K562 (cell line): ENCODE measurements around the gene ENC1. TPM values are rescaled to one million over a fixed set of nuclear protein-coding genes. Genes with fewer than 3 reads are reported as not detected.

Experiments used
- ATAC-seq: fragments of 200-7000 bp; cut with Tn5 transposase; 3 replicates; pipeline ENCODE4 v1.9.1; 2020; ENCODE audit warnings: moderate library complexity
- BruUV-seq: library from RNA; stranded (reverse); fragments of 400-500 nt; replicated peaks from 2 replicates; lab custom pipeline; 2021; lab: Mats Ljungman, UMichigan
- CTCF ChIA-PET: fragments of 300-600 bp; formaldehyde crosslinking; extraction: SDS; loops from one replicate; lab custom pipeline; 2021; ENCODE audit warnings: low intra/inter-chr PET ratio; lab: Yijun Ruan, JAX
- POLR2A ChIA-PET: fragments of 300-600, 350-650 bp; sonication (Branson Sonifier 250); formaldehyde crosslinking; extraction: SDS; loops from one replicate; lab custom pipeline; 2021; ENCODE audit warnings: antibody characterized with exemption, inconsistent platforms; lab: Yijun Ruan, JAX
- DNase-seq, 4 experiments: peaks; one replicate each; pipeline versions ENCODE4 v3.0.0 to v3.0.0-alpha.2; 2011 to 2018; ENCODE audit warnings: low spot score in 3 of 4, mixed read lengths in 3 of 4; ENCODE audit errors: extremely low read depth in 1 of 4
- FAIRE-seq: peaks from 2 replicates; lab custom pipeline; 2011; peaks lifted over from hg19 to GRCh38; lab: Jason Lieb, UNC
- H2AFZ ChIP-seq: 2 replicates; pipeline ENCODE4 v1.6.0; 2011; ENCODE audit warnings: low read depth, low read length, control low read depth, inconsistent platforms
- H3K27ac ChIP-seq: fragments of 200-600 bp; 3 replicates; pipeline ENCODE4 v1.8.0; 2011; ENCODE audit warnings: low read depth, mild to moderate bottlenecking, control low read depth, inconsistent platforms, low read length, moderate library complexity, mixed read lengths; ENCODE audit errors: extremely low read depth
- H3K27me3 ChIP-seq, 2 experiments: fragments of 300-600 bp in 1 of 2; 2 replicates in 1 of 2; 3 replicates in 1 of 2; pipeline versions ENCODE4 v1.6.0 to v1.8.0; 2011; ENCODE audit warnings: inconsistent platforms in 2 of 2, low read length in 2 of 2, mild to moderate bottlenecking in 1 of 2, mixed read lengths in 1 of 2, moderate library complexity in 1 of 2; ENCODE audit not compliant: control insufficient read depth in 2 of 2, insufficient read depth in 2 of 2
- H3K36me3 ChIP-seq: fragments of 300-600 bp; 3 replicates; pipeline ENCODE4 v1.8.0; 2011; ENCODE audit warnings: mild to moderate bottlenecking, low read length, inconsistent platforms; ENCODE audit not compliant: control insufficient read depth, insufficient read depth
- H3K4me1 ChIP-seq, 2 experiments: fragments of 200-600 bp in 1 of 2; replicated peaks in 1 of 2; 2 replicates in 1 of 2; 3 replicates in 1 of 2; pipeline versions ENCODE4 v1.5.1 to v1.8.0; 2011; ENCODE audit warnings: inconsistent platforms in 2 of 2, low read length in 2 of 2, mild to moderate bottlenecking in 1 of 2, mixed read lengths in 1 of 2, moderate library complexity in 1 of 2; ENCODE audit not compliant: control insufficient read depth in 2 of 2, insufficient read depth in 2 of 2
- H3K4me2 ChIP-seq: 2 replicates; pipeline ENCODE4 v1.6.1; 2011; ENCODE audit warnings: low read length, control low read depth, inconsistent platforms, mixed read lengths; ENCODE audit not compliant: insufficient read depth
- H3K4me3 ChIP-seq: fragments of 200-600 bp; sonication (generic), shearing (Covaris generic); 2 replicates; pipeline ENCODE4 v1.5.1; 2016; ENCODE audit warnings: control low read depth, inconsistent platforms
- H3K79me2 ChIP-seq: fragments of 200-600 bp; 3 replicates; pipeline ENCODE4 v1.8.0; 2011; ENCODE audit warnings: low read length, inconsistent platforms; ENCODE audit not compliant: control insufficient read depth, insufficient read depth
- H3K9ac ChIP-seq, 2 experiments: 2 replicates each; pipeline versions ENCODE4 v1.6.0 to v1.6.1; 2011; ENCODE audit warnings: low read depth in 2 of 2, low read length in 2 of 2, control low read depth in 1 of 2, inconsistent platforms in 1 of 2, mild to moderate bottlenecking in 1 of 2, mixed read lengths in 1 of 2; ENCODE audit not compliant: insufficient read depth in 1 of 2
- H3K9me1 ChIP-seq: one replicate; pipeline ENCODE4 v1.6.0; 2011; ENCODE audit warnings: inconsistent platforms, mild to moderate bottlenecking, low read length, moderate library complexity; ENCODE audit not compliant: control insufficient read depth, insufficient read depth
- H3K9me3 ChIP-seq: replicated peaks from 2 replicates; pipeline ENCODE4 v1.5.1; 2011; ENCODE audit warnings: low read depth, low read length, inconsistent platforms; ENCODE audit not compliant: control insufficient read depth, insufficient read depth
- H4K20me1 ChIP-seq: replicated peaks from 2 replicates; pipeline ENCODE4 v1.6.1; 2011; ENCODE audit warnings: low read length, inconsistent platforms, mixed read lengths; ENCODE audit not compliant: control insufficient read depth, insufficient read depth
- ARHGAP35 ChIP-seq: fragments of 450-650 bp; IDR thresholded peaks from 2 replicates; pipeline ENCODE4 v1.6.1; 2018; ENCODE audit not compliant: partially characterized antibody
- IRF2 ChIP-seq: sonication (generic); formaldehyde crosslinking; IDR thresholded peaks from 2 replicates; pipeline ENCODE4 v1.8.1; 2022; ENCODE audit warnings: mild to moderate bottlenecking, missing genetic modification reagents
- RBM22 ChIP-seq: fragments of 200-400 bp; formaldehyde crosslinking; IDR thresholded peaks from 2 replicates; pipeline ENCODE4 v1.6.1; 2018; ENCODE audit warnings: low read length, low read depth; ENCODE audit not compliant: poor library complexity, severe bottlenecking
- SMAD1 ChIP-seq: fragments of 150-350 bp; IDR thresholded peaks from 2 replicates; pipeline ENCODE4 v1.6.1; 2014; ENCODE audit warnings: low read length, low read depth; ENCODE audit not compliant: partially characterized antibody
- TOE1 ChIP-seq, 2 experiments: fragments of 450-650 bp in 1 of 2; sonication (generic) in 1 of 2; formaldehyde crosslinking in 1 of 2; IDR thresholded peaks; 2 replicates each; pipeline versions ENCODE4 v1.7.1 to v1.8.0; 2016 to 2022; ENCODE audit warnings: borderline replicate concordance in 2 of 2, mild to moderate bottlenecking in 2 of 2, antibody characterized with exemption in 1 of 2, inconsistent platforms in 1 of 2, low read depth in 1 of 2, missing genetic modification reagents in 1 of 2, moderate library complexity in 1 of 2
- ZEB2 ChIP-seq: fragments of 450-650 bp; IDR thresholded peaks from 2 replicates; pipeline ENCODE4 v1.6.1; 2016
- WGBS: fragments of 100-300 bp; shearing (Covaris generic); methylation state at CpG from one replicate; pipeline ENCODE4 v1.1.6; 2016; ENCODE audit warnings: low coverage, mixed read lengths; ENCODE audit not compliant: insufficient coverage; ENCODE audit errors: missing lambda C conversion rate; 5-methylcytosine and 5-hydroxymethylcytosine counted together
- in situ Hi-C: fragments of 300-500 bp; cut with MboI; formaldehyde crosslinking; loops from 4 replicates; pipeline ENCODE4 v1.15.0; 2018; ENCODE audit warnings: inconsistent platforms, mixed read lengths
- intact Hi-C: fragments of 100-400 bp; cut with micrococcal nuclease; formaldehyde crosslinking; loops from 2 replicates; pipeline ENCODE4 v1.14.2; 2022
- polyA plus RNA-seq, 8 experiments: library from polyadenylated mRNA; depleted of rRNA in 4 of 8; stranded (reverse) in 5 of 8; unstranded in 3 of 8; fragments of >200 nt; fragmentation: Nextera tagmentation in 2 of 8; fragmentation: Illumina TruSeq in 1 of 8; extraction: Ambion mirVana in 2 of 8; extraction: Trizol in 1 of 8; gene quantifications; 2 replicates each; pipeline versions ENCODE4 v1.2.1 to v1.2.3, GENCODE V29; 2011 to 2014; ENCODE audit warnings: inconsistent platforms in 1 of 8, missing spikeins in 1 of 8
- total RNA-seq, 7 experiments: library from RNA; depleted of rRNA in 6 of 7; stranded (reverse); fragments of >200 nt in 6 of 7; fragmentation: Illumina TruSeq in 2 of 7; extraction: Trizol in 2 of 7; gene quantifications; 2 replicates each; pipeline versions ENCODE4 v1.2.1 to v1.2.3, GENCODE V29; 2011 to 2021; ENCODE audit warnings: low replicate concordance in 1 of 7
- TF ChIP-seq, protein P1 (sequence below), 2 experiments: fragments of 150-350 bp in 1 of 2; IDR thresholded peaks; 2 replicates each; pipeline ENCODE4 v1.6.1; 2012 to 2016; ENCODE audit warnings: low read depth in 2 of 2, low read length in 2 of 2, mild to moderate bottlenecking in 1 of 2, moderate library complexity in 1 of 2
- TF ChIP-seq, protein P2 (sequence below): fragments of 450-650 bp; IDR thresholded peaks from 2 replicates; pipeline ENCODE4 v1.6.1; 2016
- TF ChIP-seq, protein P3 (sequence below): IDR thresholded peaks from 2 replicates; pipeline ENCODE4 v1.6.1; 2011; ENCODE audit not compliant: insufficient read length; ENCODE audit errors: extremely low read depth

The ENC1 gene
- total and polyA plus RNA-seq, 9 of the 15 experiments (the other 6 are each of a cell fraction or from before 2014, with no cell fraction given): 0.17 to 3.2 (median 0.97) TPM

DNA sequence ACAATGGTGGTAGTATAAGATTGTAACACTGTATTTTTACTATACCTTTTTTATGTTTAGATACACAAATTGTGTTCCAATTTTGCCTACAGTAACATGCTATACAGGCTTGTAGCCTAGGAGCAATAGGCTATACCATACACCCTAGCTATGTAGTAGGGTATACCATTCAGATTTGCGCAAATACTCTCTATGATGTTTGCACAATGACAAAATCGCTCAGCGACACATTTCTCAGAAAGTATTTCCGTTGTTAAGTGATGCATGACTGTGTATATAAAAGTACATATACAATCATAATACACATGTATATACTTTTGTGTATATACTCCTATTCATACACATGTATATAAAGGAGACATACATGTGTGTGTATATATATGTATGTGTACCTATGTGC lies 34.8 kb downstream of the ENC1 start (continued):
- TF ChIP-seq, protein P1, sequence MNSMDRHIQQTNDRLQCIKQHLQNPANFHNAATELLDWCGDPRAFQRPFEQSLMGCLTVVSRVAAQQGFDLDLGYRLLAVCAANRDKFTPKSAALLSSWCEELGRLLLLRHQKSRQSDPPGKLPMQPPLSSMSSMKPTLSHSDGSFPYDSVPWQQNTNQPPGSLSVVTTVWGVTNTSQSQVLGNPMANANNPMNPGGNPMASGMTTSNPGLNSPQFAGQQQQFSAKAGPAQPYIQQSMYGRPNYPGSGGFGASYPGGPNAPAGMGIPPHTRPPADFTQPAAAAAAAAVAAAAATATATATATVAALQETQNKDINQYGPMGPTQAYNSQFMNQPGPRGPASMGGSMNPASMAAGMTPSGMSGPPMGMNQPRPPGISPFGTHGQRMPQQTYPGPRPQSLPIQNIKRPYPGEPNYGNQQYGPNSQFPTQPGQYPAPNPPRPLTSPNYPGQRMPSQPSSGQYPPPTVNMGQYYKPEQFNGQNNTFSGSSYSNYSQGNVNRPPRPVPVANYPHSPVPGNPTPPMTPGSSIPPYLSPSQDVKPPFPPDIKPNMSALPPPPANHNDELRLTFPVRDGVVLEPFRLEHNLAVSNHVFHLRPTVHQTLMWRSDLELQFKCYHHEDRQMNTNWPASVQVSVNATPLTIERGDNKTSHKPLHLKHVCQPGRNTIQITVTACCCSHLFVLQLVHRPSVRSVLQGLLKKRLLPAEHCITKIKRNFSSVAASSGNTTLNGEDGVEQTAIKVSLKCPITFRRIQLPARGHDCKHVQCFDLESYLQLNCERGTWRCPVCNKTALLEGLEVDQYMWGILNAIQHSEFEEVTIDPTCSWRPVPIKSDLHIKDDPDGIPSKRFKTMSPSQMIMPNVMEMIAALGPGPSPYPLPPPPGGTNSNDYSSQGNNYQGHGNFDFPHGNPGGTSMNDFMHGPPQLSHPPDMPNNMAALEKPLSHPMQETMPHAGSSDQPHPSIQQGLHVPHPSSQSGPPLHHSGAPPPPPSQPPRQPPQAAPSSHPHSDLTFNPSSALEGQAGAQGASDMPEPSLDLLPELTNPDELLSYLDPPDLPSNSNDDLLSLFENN (IDR thresholded peaks at IDR 0.05; ENCODE audit: low read depth in 2 of 2, low read length in 2 of 2): no peak
- TF ChIP-seq IRF2 (CRISPR knock-in tag) (no peak), TOE1 (IDR thresholded peaks at IDR 0.05; ENCODE audit: borderline replicate concordance) (no peak), TOE1 (CRISPR knock-in tag; IDR thresholded peaks at IDR 0.05; ENCODE audit: borderline replicate concordance, low read depth) (no peak)

DNA sequence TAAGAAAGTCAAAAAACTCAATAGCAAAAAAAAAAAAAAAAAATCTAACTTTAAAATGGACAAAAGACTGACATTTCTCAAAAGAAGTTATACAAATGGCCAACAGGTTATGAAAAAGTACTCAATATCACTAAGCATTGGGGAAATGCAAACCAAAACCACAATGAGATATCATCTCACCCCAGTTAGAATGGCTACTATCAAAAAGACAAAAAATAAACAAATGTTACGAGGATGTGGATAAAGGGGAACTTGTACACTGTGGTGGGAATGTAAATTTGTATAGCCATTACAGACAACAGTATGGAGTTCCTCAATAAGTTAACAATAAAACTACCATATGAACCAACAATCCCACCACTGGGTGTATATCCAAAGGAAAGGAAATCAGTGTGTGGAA lies 37.2 kb downstream of the ENC1 start:
- in situ Hi-C loops (no loop called here), intact Hi-C loops (no loop called here)
- POLR2A ChIA-PET: no interaction called here
- no peak for DNase-seq
- no peaks in the 10 kb centered on the region for H3K27me3 ChIP-seq
- H3K9me3 ChIP-seq: no peaks in the 10 kb centered on the region
- no peaks in the 10 kb centered on the region for H3K79me2 ChIP-seq
- no peak overlapping the region for H3K4me3 ChIP-seq
- WGBS: 11% methylated on average over 1 of the region's 1 CpG
- CTCF ChIA-PET: no interaction called here
- TF ChIP-seq, protein P2, sequence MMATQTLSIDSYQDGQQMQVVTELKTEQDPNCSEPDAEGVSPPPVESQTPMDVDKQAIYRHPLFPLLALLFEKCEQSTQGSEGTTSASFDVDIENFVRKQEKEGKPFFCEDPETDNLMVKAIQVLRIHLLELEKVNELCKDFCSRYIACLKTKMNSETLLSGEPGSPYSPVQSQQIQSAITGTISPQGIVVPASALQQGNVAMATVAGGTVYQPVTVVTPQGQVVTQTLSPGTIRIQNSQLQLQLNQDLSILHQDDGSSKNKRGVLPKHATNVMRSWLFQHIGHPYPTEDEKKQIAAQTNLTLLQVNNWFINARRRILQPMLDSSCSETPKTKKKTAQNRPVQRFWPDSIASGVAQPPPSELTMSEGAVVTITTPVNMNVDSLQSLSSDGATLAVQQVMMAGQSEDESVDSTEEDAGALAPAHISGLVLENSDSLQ: no peak
- TF ChIP-seq, protein P3, sequence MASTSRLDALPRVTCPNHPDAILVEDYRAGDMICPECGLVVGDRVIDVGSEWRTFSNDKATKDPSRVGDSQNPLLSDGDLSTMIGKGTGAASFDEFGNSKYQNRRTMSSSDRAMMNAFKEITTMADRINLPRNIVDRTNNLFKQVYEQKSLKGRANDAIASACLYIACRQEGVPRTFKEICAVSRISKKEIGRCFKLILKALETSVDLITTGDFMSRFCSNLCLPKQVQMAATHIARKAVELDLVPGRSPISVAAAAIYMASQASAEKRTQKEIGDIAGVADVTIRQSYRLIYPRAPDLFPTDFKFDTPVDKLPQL: no peak
- TF ChIP-seq ARHGAP35 (no peak), RBM22 (no peak), SMAD1 (no peak), ZEB2 (no peak)
- no TSS peak for BruUV-seq
- no peak overlapping the region for H2AFZ ChIP-seq
- no peaks in the 10 kb centered on the region for H3K9me1 ChIP-seq
- no peaks in the 10 kb centered on the region for H3K36me3 ChIP-seq
- no peaks in the 10 kb centered on the region for H4K20me1 ChIP-seq
- no peak overlapping the region for H3K27ac ChIP-seq
- FAIRE-seq: no peak
- ATAC-seq: no peak
- no peak overlapping the region for H3K4me2 ChIP-seq
- H3K4me1 ChIP-seq: no peaks in the 10 kb centered on the region
- H3K9ac ChIP-seq: no peak overlapping the region
